HepG2 (cell line): ENCODE data around the gene DMAC1. TPM values are rescaled to one million over a fixed set of nuclear protein-coding genes. Genes with fewer than 3 reads are reported as not detected.
A peak's percentile ranks its signal among the peaks of the same experiment; 100 is the strongest.

Experiments
- ATAC-seq: fragments of 200-7000 bp; cut with Tn5 transposase; 3 replicates; pipeline ENCODE4 v1.9.1; 2020; ENCODE audit warnings: mild to moderate bottlenecking, moderate library complexity
- BruUV-seq: library from RNA; stranded (reverse); fragments of 400-500 nt; replicated peaks from 2 replicates; lab custom pipeline; 2021; lab: Mats Ljungman, UMichigan
- CTCF ChIA-PET: fragments of 300-600 bp; formaldehyde crosslinking; extraction: SDS; loops from one replicate; lab custom pipeline; 2021; ENCODE audit warnings: low total read pairs, inconsistent platforms, low intra/inter-chr PET ratio; lab: Yijun Ruan, JAX
- POLR2A ChIA-PET: fragments of 350-600 bp; sonication (Branson Sonifier 250); formaldehyde crosslinking; loops from one replicate; lab custom pipeline; 2020; ENCODE audit warnings: antibody characterized with exemption, inconsistent platforms; lab: Yijun Ruan, JAX
- DNase-seq: peaks from one replicate; pipeline ENCODE4 v3.0.0-alpha.2; 2015; ENCODE audit warnings: low spot score
- FAIRE-seq: peaks from 3 replicates; lab custom pipeline; 2011; peaks lifted over from hg19 to GRCh38; lab: Jason Lieb, UNC
- H2AFZ ChIP-seq: one replicate; pipeline ENCODE4 v1.6.1; 2011; ENCODE audit warnings: low read length, inconsistent platforms
- H3K27ac ChIP-seq: fragments of 300-600 bp; 3 replicates; pipeline ENCODE4 v1.8.0; 2011; ENCODE audit warnings: mixed run types, mild to moderate bottlenecking, mixed read lengths, low read length, inconsistent platforms; ENCODE audit not compliant: insufficient read depth; ENCODE audit errors: extremely low read length
- H3K27me3 ChIP-seq, 2 experiments: fragments of 200-600 bp in 1 of 2; 2 replicates in 1 of 2; 3 replicates in 1 of 2; pipeline versions ENCODE4 v1.6.0 to v1.8.0; 2011; ENCODE audit warnings: low read length in 2 of 2, mild to moderate bottlenecking in 2 of 2, moderate library complexity in 2 of 2, inconsistent platforms in 1 of 2; ENCODE audit not compliant: insufficient read depth in 2 of 2, control insufficient read depth in 1 of 2
- H3K36me3 ChIP-seq, 2 experiments: fragments of 200-600 bp in 1 of 2; replicated peaks in 1 of 2; 2 replicates in 1 of 2; 3 replicates in 1 of 2; pipeline versions ENCODE4 v1.5.1 to v1.8.0; 2011; ENCODE audit warnings: low read length in 2 of 2, inconsistent platforms in 1 of 2; ENCODE audit not compliant: insufficient read depth in 2 of 2, control insufficient read depth in 1 of 2
- H3K4me1 ChIP-seq: 2 replicates; pipeline ENCODE4 v1.5.1; 2012; ENCODE audit warnings: low read length, inconsistent platforms; ENCODE audit not compliant: insufficient read depth
- H3K4me2 ChIP-seq: 2 replicates; pipeline ENCODE4 v1.6.0; 2011; ENCODE audit warnings: low read depth, low read length, inconsistent platforms
- H3K4me3 ChIP-seq, 3 experiments: fragments of 200-600 bp in 1 of 3; sonication (generic), shearing (Covaris generic) in 1 of 3; replicated peaks in 1 of 3; 2 replicates each; pipeline ENCODE4 v1.5.1; 2011 to 2016; ENCODE audit warnings: low read length in 3 of 3, inconsistent platforms in 2 of 3, low read depth in 2 of 3, mild to moderate bottlenecking in 2 of 3, control low read depth in 1 of 3, mixed read lengths in 1 of 3; ENCODE audit not compliant: insufficient read depth in 1 of 3
- H3K79me2 ChIP-seq: one replicate; pipeline ENCODE4 v1.6.1; 2011; ENCODE audit warnings: low read length, inconsistent platforms; ENCODE audit not compliant: insufficient read depth
- H3K9ac ChIP-seq: 2 replicates; pipeline ENCODE4 v1.6.0; 2011; ENCODE audit warnings: mild to moderate bottlenecking, low read depth, low read length, inconsistent platforms; ENCODE audit not compliant: insufficient read depth
- H3K9me3 ChIP-seq: 2 replicates; pipeline ENCODE4 v1.5.1; 2012; ENCODE audit warnings: mild to moderate bottlenecking, low read length
- H4K20me1 ChIP-seq: 2 replicates; pipeline ENCODE4 v1.6.0; 2011; ENCODE audit warnings: inconsistent platforms, mild to moderate bottlenecking, low read length, moderate library complexity; ENCODE audit not compliant: insufficient read depth
- KDM5B ChIP-seq: sonication (generic); formaldehyde crosslinking; IDR thresholded peaks from 2 replicates; pipeline ENCODE4 v1.4.0; 2020; ENCODE audit warnings: missing genetic modification reagents, mild to moderate bottlenecking, borderline replicate concordance
- KLF16 ChIP-seq, 2 experiments: sonication (generic) in 1 of 2; formaldehyde crosslinking in 1 of 2; IDR thresholded peaks; 2 replicates each; pipeline versions ENCODE4 v1.6.1 to v1.8.0; 2016 to 2023; ENCODE audit warnings: missing genetic modification reagents in 2 of 2, missing compliant biosample characterization in 1 of 2
- PRDM10 ChIP-seq: sonication (generic); formaldehyde crosslinking; IDR thresholded peaks from 2 replicates; pipeline ENCODE4 v1.4.0; 2020; ENCODE audit warnings: low read depth, missing genetic modification reagents
- TOE1 ChIP-seq: sonication (generic); formaldehyde crosslinking; IDR thresholded peaks from 2 replicates; pipeline ENCODE4 v1.4.0; 2020; ENCODE audit warnings: mild to moderate bottlenecking, missing genetic modification reagents
- ZNF292 ChIP-seq: sonication (generic); formaldehyde crosslinking; IDR thresholded peaks from 2 replicates; pipeline ENCODE4 v1.8.1; 2022; ENCODE audit warnings: mild to moderate bottlenecking, low read depth, missing genetic modification reagents, borderline replicate concordance
- ZNF326 ChIP-seq: sonication (generic); formaldehyde crosslinking; IDR thresholded peaks from 2 replicates; pipeline ENCODE4 v1.4.0; 2020; ENCODE audit warnings: missing genetic modification reagents, borderline replicate concordance
- ZNF382 ChIP-seq: sonication (generic); formaldehyde crosslinking; IDR thresholded peaks from 2 replicates; pipeline ENCODE4 v1.5.0; 2020; ENCODE audit warnings: missing genetic modification reagents, mild to moderate bottlenecking, borderline replicate concordance
- ZNF737 ChIP-seq: sonication (generic); formaldehyde crosslinking; IDR thresholded peaks from 2 replicates; pipeline ENCODE4 v1.5.0; 2020; ENCODE audit warnings: missing genetic modification reagents, mild to moderate bottlenecking, borderline replicate concordance
- ZNF883 ChIP-seq: sonication (generic); formaldehyde crosslinking; IDR thresholded peaks from 2 replicates; pipeline ENCODE4 v1.5.1; 2020; ENCODE audit warnings: mild to moderate bottlenecking, missing genetic modification reagents; ENCODE audit errors: not compliant biosample characterization
- WGBS: methylation state at CpG from one replicate; pipeline ENCODE4 v1.1.6; 2017; ENCODE audit warnings: low lambda C conversion rate; 5-methylcytosine and 5-hydroxymethylcytosine counted together
- in situ Hi-C: cut with HindIII; loops from 2 replicates; pipeline ENCODE4 v1.10.0; 2017; ENCODE audit warnings: low pct_unique_long_range_greater_than_20kb; ENCODE audit not compliant: extremely low pct_ligation_motif_present
- intact Hi-C: fragments of 100-400 bp; cut with micrococcal nuclease; formaldehyde crosslinking; loops from one replicate; pipeline ENCODE4 v1.10.0; 2022; ENCODE audit not compliant: unreplicated experiment
- polyA plus RNA-seq, 8 experiments: library from polyadenylated mRNA; depleted of rRNA in 3 of 8; stranded (reverse) in 7 of 8; unstranded in 1 of 8; fragments of >200 nt; fragmentation: Illumina TruSeq in 4 of 8; extraction: Trizol in 4 of 8; gene quantifications; 2 replicates each; pipeline versions ENCODE4 v1.2.1 to v1.2.3, GENCODE V29; 2011 to 2016; ENCODE audit warnings: low read depth in 4 of 8, missing spikeins in 1 of 8, mixed read lengths in 1 of 8; ENCODE audit not compliant: insufficient read depth in 1 of 8
- total RNA-seq, 5 experiments: library from RNA; depleted of rRNA; stranded (reverse); fragments of >200 nt; fragmentation: Illumina TruSeq; extraction: Trizol; gene quantifications; 2 replicates each; pipeline ENCODE4 v1.2.3, GENCODE V29; 2016; ENCODE audit warnings: low read depth in 1 of 5
- TF ChIP-seq, protein P1 (sequence below): sonication (generic); formaldehyde crosslinking; IDR thresholded peaks from 2 replicates; pipeline ENCODE4 v1.4.0; 2020; ENCODE audit warnings: missing genetic modification reagents
- TF ChIP-seq, protein P2 (sequence below): sonication (generic); formaldehyde crosslinking; IDR thresholded peaks from 2 replicates; pipeline ENCODE4 v1.8.1; 2023; ENCODE audit warnings: mild to moderate bottlenecking, missing genetic modification reagents
- TF ChIP-seq, protein P3 (sequence below): IDR thresholded peaks from 2 replicates; pipeline ENCODE4 v1.6.1; 2016; ENCODE audit warnings: missing genetic modification reagents, missing compliant biosample characterization

Gene DMAC1
- total and polyA plus RNA-seq, 2 of the 13 experiments (the other 11 are each of a cell fraction or from before 2014, with no cell fraction given): 44.3 to 72.9 TPM

- TF ChIP-seq, protein P1, sequence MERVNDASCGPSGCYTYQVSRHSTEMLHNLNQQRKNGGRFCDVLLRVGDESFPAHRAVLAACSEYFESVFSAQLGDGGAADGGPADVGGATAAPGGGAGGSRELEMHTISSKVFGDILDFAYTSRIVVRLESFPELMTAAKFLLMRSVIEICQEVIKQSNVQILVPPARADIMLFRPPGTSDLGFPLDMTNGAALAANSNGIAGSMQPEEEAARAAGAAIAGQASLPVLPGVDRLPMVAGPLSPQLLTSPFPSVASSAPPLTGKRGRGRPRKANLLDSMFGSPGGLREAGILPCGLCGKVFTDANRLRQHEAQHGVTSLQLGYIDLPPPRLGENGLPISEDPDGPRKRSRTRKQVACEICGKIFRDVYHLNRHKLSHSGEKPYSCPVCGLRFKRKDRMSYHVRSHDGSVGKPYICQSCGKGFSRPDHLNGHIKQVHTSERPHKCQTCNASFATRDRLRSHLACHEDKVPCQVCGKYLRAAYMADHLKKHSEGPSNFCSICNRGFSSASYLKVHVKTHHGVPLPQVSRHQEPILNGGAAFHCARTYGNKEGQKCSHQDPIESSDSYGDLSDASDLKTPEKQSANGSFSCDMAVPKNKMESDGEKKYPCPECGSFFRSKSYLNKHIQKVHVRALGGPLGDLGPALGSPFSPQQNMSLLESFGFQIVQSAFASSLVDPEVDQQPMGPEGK: peak; percentile 62
- no peak for TF ChIP-seq ZNF737 (CRISPR knock-in tag)
- 0 out of 2 replicates have a peak, but pooled peaks have one; percentile 20 for TF ChIP-seq KDM5B
Measured at GRCh38 chr9:7799234-7799943, at the start of gene DMAC1 (continued).

- BruUV-seq: no TSS peak
- intact Hi-C loops (loop anchor here (10.0 kb wide), 1 partner anchor 115 kb away; no protein-coding TSS in a partner anchor), in situ Hi-C loops (no loop called here)
- Histone ChIP-seq H3K4me3 (no peak overlapping the region), H3K4me1 (no peaks in the 10 kb centered on the region), H3K9me3 (0 out of 2 replicates have a peak, but pooled peaks cover 6% of the 10 kb centered on the region), H2AFZ (no peak overlapping the region), H3K79me2 (no peaks in the 10 kb centered on the region), H3K36me3 (no peaks in the 10 kb centered on the region), H4K20me1 (no peaks in the 10 kb centered on the region), H3K27me3 (no peaks in the 10 kb centered on the region), H3K27ac (no peak overlapping the region), H3K4me2 (no peak overlapping the region), H3K9ac (no peak overlapping the region)
- ATAC-seq: no peak
- no peak for FAIRE-seq
- ChIA-PET CTCF (no interaction called here), POLR2A (no interaction called here)
- DNase-seq: no peak
- WGBS: 2% methylated on average over 1 of the region's 1 CpG
- TF ChIP-seq, protein P2, sequence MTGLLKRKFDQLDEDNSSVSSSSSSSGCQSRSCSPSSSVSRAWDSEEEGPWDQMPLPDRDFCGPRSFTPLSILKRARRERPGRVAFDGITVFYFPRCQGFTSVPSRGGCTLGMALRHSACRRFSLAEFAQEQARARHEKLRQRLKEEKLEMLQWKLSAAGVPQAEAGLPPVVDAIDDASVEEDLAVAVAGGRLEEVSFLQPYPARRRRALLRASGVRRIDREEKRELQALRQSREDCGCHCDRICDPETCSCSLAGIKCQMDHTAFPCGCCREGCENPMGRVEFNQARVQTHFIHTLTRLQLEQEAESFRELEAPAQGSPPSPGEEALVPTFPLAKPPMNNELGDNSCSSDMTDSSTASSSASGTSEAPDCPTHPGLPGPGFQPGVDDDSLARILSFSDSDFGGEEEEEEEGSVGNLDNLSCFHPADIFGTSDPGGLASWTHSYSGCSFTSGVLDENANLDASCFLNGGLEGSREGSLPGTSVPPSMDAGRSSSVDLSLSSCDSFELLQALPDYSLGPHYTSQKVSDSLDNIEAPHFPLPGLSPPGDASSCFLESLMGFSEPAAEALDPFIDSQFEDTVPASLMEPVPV (CRISPR knock-in tag): no peak
- TF ChIP-seq ZNF292 (CRISPR knock-in tag): no peak
- TF ChIP-seq ZNF326 (CRISPR knock-in tag): no peak
- TF ChIP-seq ZNF382: no peak
- no peak for TF ChIP-seq KLF16 (CRISPR knock-in tag; IDR thresholded peaks at IDR 0.05)
- TF ChIP-seq ZNF883: no peak
- TF ChIP-seq, protein P3, sequence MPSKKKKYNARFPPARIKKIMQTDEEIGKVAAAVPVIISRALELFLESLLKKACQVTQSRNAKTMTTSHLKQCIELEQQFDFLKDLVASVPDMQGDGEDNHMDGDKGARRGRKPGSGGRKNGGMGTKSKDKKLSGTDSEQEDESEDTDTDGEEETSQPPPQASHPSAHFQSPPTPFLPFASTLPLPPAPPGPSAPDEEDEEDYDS (CRISPR knock-in tag): no peak
- no peak for TF ChIP-seq TOE1
- TF ChIP-seq PRDM10 (CRISPR knock-in tag): no peak
Measured at GRCh38 chr9:7849362-7849761, 49.8 kb upstream of the DMAC1 start.
